NCI-H2081 treated with DMSO at 0.1 percent for 48 hours (cell line): ENCODE data around the gene NUDT17.
A peak's percentile ranks its signal among the peaks of the same experiment; 100 is the strongest.
"Not testable (repeated sequence)": the region's sequence is repeated elsewhere in the genome, so short reads cannot be mapped to it uniquely, and the experiment has no call there.

Source experiments
- DNase-seq: peaks from one replicate; lab custom pipeline; 2025; lab: John Stamatoyannopoulos, UW

NUDT17 gene

GRCh38 chr1:145845514-145846161, at the start of gene NUDT17:
Gene NUDT17 (plus strand): TSS chr1:145845630. CDS start chr1:145845641, 11 bp downstream.
- peak; percentile 61 for DNase-seq

- no peak for DNase-seq
These were observed 48.7 kb upstream of the NUDT17 start for GRCh38 chr1:145796753-145797152.

GRCh38 chr1:145799806-145800205, 45.6 kb upstream of the NUDT17 start:
- DNase-seq: no peak

- no peak for DNase-seq
These were observed 41.0 kb upstream of the NUDT17 start for GRCh38 chr1:145804235-145805045.

- no peak for DNase-seq
These were observed 40.4 kb upstream of the NUDT17 start for GRCh38 chr1:145805057-145805456.

- DNase-seq: no peak
These were observed 39.0 kb upstream of the NUDT17 start for GRCh38 chr1:145806408-145806807.

- DNase-seq: no peak
These were observed 38.6 kb upstream of the NUDT17 start for GRCh38 chr1:145806844-145807243.

- not testable (repeated sequence) for DNase-seq
These were observed 32.2 kb upstream of the NUDT17 start for GRCh38 chr1:145812977-145813810.

GRCh38 chr1:145818095-145818494, 27.3 kb upstream of the NUDT17 start:
- DNase-seq: not testable (repeated sequence)

GRCh38 chr1:145822779-145823331, 22.6 kb upstream of the NUDT17 start:
- not testable (repeated sequence) for DNase-seq

GRCh38 chr1:145823565-145824498, 21.6 kb upstream of the NUDT17 start, which contains the start of the genes POLR3C and RNF115:
Gene POLR3C (plus strand): TSS chr1:145824200. CDS start chr1:145825777, 1,577 bp downstream.
Gene RNF115 (minus strand): TSS chr1:145824095. CDS start chr1:145823873, 222 bp downstream.
- DNase-seq: peak; percentile 88

- no peak for DNase-seq
These were observed 21.0 kb upstream of the NUDT17 start for GRCh38 chr1:145824499-145824842.

GRCh38 chr1:145826030-145826429, 19.4 kb upstream of the NUDT17 start:
- DNase-seq: no peak

GRCh38 chr1:145827966-145828365, 17.5 kb upstream of the NUDT17 start:
- no peak for DNase-seq

GRCh38 chr1:145828367-145829026, 16.9 kb upstream of the NUDT17 start:
- no peak for DNase-seq

- DNase-seq: not testable (repeated sequence)
These were observed 14.6 kb upstream of the NUDT17 start for GRCh38 chr1:145830810-145831209.

- no peak for DNase-seq
These were observed 7.8 kb upstream of the NUDT17 start for GRCh38 chr1:145837656-145838055.

- no peak for DNase-seq
These were observed 2.4 kb upstream of the NUDT17 start for GRCh38 chr1:145843031-145843430.

GRCh38 chr1:145845144-145845513, 301 bp upstream of the NUDT17 start:
- no peak for DNase-seq

- no peak for DNase-seq
These were observed 777 bp downstream of the NUDT17 start for GRCh38 chr1:145846201-145846612.
